Neuronal stem cell (in vitro differentiated cells): ENCODE data around the gene DEFB114.
"Not testable (repeated sequence)": the region's sequence is repeated elsewhere in the genome, so short reads cannot be mapped to it uniquely, and the experiment has no call there.

Experiments
- DNase-seq: peaks from one replicate; pipeline ENCODE4 v3.0.0-alpha.2; 2013; ENCODE audit warnings: low spot score
- H2AFZ ChIP-seq: one replicate; pipeline ENCODE4 v1.6.1; 2013; ENCODE audit warnings: mild to moderate bottlenecking, low read length, inconsistent platforms
- H2AK5ac ChIP-seq: 2 replicates; pipeline ENCODE4 v1.6.1; 2013; ENCODE audit warnings: low read depth, mild to moderate bottlenecking, inconsistent platforms, low read length, moderate library complexity, mixed read lengths
- H2BK120ac ChIP-seq: 2 replicates; pipeline ENCODE4 v1.6.1; 2013; ENCODE audit warnings: low read depth, mild to moderate bottlenecking, inconsistent platforms, low read length, moderate library complexity, mixed read lengths
- H2BK12ac ChIP-seq: one replicate; pipeline ENCODE4 v1.6.1; 2013; ENCODE audit warnings: low read length, inconsistent platforms
- H2BK15ac ChIP-seq: 2 replicates; pipeline ENCODE4 v1.6.1; 2013; ENCODE audit warnings: mild to moderate bottlenecking, low read length, inconsistent platforms, mixed read lengths
- H2BK5ac ChIP-seq: one replicate; pipeline ENCODE4 v1.6.1; 2013; ENCODE audit warnings: inconsistent platforms, mild to moderate bottlenecking, low read length, moderate library complexity
- H3K14ac ChIP-seq: one replicate; pipeline ENCODE4 v1.6.1; 2013; ENCODE audit warnings: low read length, inconsistent platforms
- H3K18ac ChIP-seq: 2 replicates; pipeline ENCODE4 v1.6.1; 2013; ENCODE audit warnings: low read length, inconsistent platforms
- H3K23ac ChIP-seq: 2 replicates; pipeline ENCODE4 v1.6.1; 2013; ENCODE audit warnings: low read depth, mild to moderate bottlenecking, mixed read lengths, low read length, inconsistent platforms; ENCODE audit not compliant: poor library complexity
- H3K27ac ChIP-seq: replicated peaks from 3 replicates; pipeline ENCODE4 v1.5.1; 2013; ENCODE audit warnings: low read length, inconsistent platforms
- H3K27me3 ChIP-seq, 3 experiments: 2 replicates each; pipeline ENCODE4 v1.6.1; 2013; ENCODE audit warnings: low read length in 3 of 3, mild to moderate bottlenecking in 2 of 3, inconsistent platforms in 1 of 3, low read depth in 1 of 3, mixed read lengths in 1 of 3, moderate library complexity in 1 of 3; ENCODE audit not compliant: control insufficient read depth in 3 of 3, insufficient read depth in 3 of 3
- H3K36me3 ChIP-seq, 2 donors: replicated peaks in 1 of 2; 2 replicates each; pipeline ENCODE4 v1.6.1; 2013; ENCODE audit warnings: low read length in 2 of 2; ENCODE audit not compliant: control insufficient read depth in 2 of 2, insufficient read depth in 2 of 2
- H3K4ac ChIP-seq: 2 replicates; pipeline ENCODE4 v1.6.1; 2013; ENCODE audit warnings: inconsistent platforms, mild to moderate bottlenecking, low read length, moderate library complexity
- H3K4me1 ChIP-seq, 2 donors: 1 replicate in 1 of 2; 2 replicates in 1 of 2; pipeline ENCODE4 v1.6.1; 2013; ENCODE audit warnings: low read length in 2 of 2, low read depth in 1 of 2; ENCODE audit not compliant: control insufficient read depth in 2 of 2, insufficient read depth in 1 of 2
- H3K4me2 ChIP-seq: one replicate; pipeline ENCODE4 v1.6.1; 2013; ENCODE audit warnings: mild to moderate bottlenecking, low read length, inconsistent platforms; ENCODE audit not compliant: insufficient read depth, poor library complexity, severe bottlenecking
- H3K4me3 ChIP-seq, 2 donors: 2 replicates each; pipeline ENCODE4 v1.5.1; 2013; ENCODE audit warnings: low read length in 2 of 2, mild to moderate bottlenecking in 2 of 2, inconsistent platforms in 1 of 2, moderate library complexity in 1 of 2
- H3K79me1 ChIP-seq: one replicate; pipeline ENCODE4 v1.6.1; 2013; ENCODE audit warnings: low read depth, mild to moderate bottlenecking, inconsistent platforms, low read length, moderate library complexity
- H3K9ac ChIP-seq: one replicate; pipeline ENCODE4 v1.6.1; 2013; ENCODE audit warnings: mild to moderate bottlenecking, low read depth, low read length, inconsistent platforms; ENCODE audit not compliant: poor library complexity
- H3K9me3 ChIP-seq, 2 donors: replicated peaks in 1 of 2; 2 replicates each; pipeline versions ENCODE3 to v1.6.1; 2013; ENCODE audit warnings: low read length in 2 of 2, mild to moderate bottlenecking in 2 of 2, inconsistent platforms in 1 of 2, low read depth in 1 of 2, mixed read lengths in 1 of 2, moderate library complexity in 1 of 2; ENCODE audit not compliant: control insufficient read depth in 2 of 2, insufficient read depth in 1 of 2
- H4K8ac ChIP-seq: one replicate; pipeline ENCODE4 v1.6.1; 2013; ENCODE audit warnings: low read depth, mild to moderate bottlenecking, inconsistent platforms, low read length, moderate library complexity
- H4K91ac ChIP-seq: one replicate; pipeline ENCODE4 v1.6.1; 2013; ENCODE audit warnings: low read length, low read depth, mild to moderate bottlenecking, inconsistent platforms; ENCODE audit not compliant: poor library complexity
- WGBS, 2 donors: extraction: QIAGEN DNeasy Blood & Tissue Kit; methylation state at CpG; one replicate each; pipeline ENCODE4 v1.1.7; 2013; ENCODE audit warnings: missing lambda C conversion rate in 2 of 2, mixed read lengths in 1 of 2; ENCODE audit not compliant: insufficient read length in 2 of 2, insufficient replicate concordance in 1 of 2; ENCODE audit errors: extremely low coverage in 2 of 2; 5-methylcytosine and 5-hydroxymethylcytosine counted together

The DEFB114 gene

DNA sequence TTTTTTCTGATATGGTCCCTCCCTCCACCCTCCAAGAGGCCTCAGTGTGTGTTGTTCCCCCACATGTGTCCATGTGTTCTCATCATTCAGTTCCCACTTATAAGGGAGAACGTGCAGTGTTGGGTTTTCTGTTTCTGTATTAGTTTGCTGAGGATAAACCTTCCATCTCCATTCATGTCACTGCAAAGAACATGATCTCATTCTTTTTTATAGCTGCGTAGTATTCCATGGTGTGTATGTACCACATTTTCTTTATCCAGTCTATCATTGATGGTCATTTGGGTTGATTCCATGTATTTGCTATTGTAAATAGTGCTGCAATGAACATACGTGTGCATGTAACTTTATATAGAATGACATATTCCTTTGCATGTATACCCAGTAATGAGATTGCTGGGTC lies 19.9 kb downstream of the DEFB114 start:
- not testable (repeated sequence) for H3K23ac ChIP-seq, H2BK120ac ChIP-seq, H4K91ac ChIP-seq, H3K4me1 ChIP-seq, H3K9ac ChIP-seq, H3K18ac ChIP-seq, H3K4ac ChIP-seq, H2BK15ac ChIP-seq, H3K4me3 ChIP-seq, H2AK5ac ChIP-seq, H2AFZ ChIP-seq, H4K8ac ChIP-seq, H2BK5ac ChIP-seq, H3K36me3 ChIP-seq, H3K4me2 ChIP-seq, H3K14ac ChIP-seq, H3K79me1 ChIP-seq, H2BK12ac ChIP-seq, H3K9me3 ChIP-seq, DNase-seq, H3K27me3 ChIP-seq, H3K27ac ChIP-seq
- no CpG with 5 or more reads among the region's 3 CpGs for WGBS, 2 donors

DNA sequence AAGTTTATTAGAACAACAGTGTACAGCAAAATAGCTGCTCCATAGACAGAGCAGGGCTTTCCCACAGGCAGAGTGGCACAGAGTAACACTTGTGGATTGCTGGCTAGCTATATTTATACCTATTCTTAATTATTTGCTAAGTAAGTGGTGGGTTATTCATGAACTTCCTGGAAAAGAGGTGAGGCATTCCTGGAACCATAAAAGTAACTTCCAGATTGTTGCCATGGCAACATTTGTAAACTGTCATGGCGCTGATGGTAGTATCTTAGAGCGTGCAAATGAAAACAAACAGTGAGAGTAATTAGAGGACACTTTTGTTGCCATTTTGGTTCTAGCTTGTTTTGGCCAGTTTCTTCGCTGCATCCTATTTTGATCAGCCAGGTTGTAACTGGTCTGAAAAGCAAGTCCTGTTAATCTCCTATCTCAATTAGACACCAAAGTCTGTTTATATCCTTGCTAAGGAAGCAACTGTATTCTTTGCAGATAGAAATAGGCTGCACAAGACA lies 23.9 kb downstream of the DEFB114 start:
- H3K36me3 ChIP-seq = no peaks in the 10 kb centered on the region
- H2BK12ac ChIP-seq = no peak overlapping the region
- H3K9ac ChIP-seq = no peak overlapping the region
- H4K8ac ChIP-seq = no peak overlapping the region
- no peak overlapping the region for H2AFZ ChIP-seq
- H3K4me2 ChIP-seq = no peak overlapping the region
- H3K23ac ChIP-seq = no peak overlapping the region
- no peaks in the 10 kb centered on the region for H3K4me1 ChIP-seq
- H3K9me3 ChIP-seq = no peaks in the 10 kb centered on the region
- H3K14ac ChIP-seq = no peak overlapping the region
- no peak overlapping the region for H3K27ac ChIP-seq
- no CpG with 5 or more reads among the region's 3 CpGs for WGBS, 2 donors
- H4K91ac ChIP-seq = no peak overlapping the region
- H2BK5ac ChIP-seq = no peak overlapping the region
- no peak overlapping the region for H2BK120ac ChIP-seq
- H3K18ac ChIP-seq = no peak overlapping the region
- no peaks in the 10 kb centered on the region for H3K27me3 ChIP-seq
- no peak overlapping the region for H2BK15ac ChIP-seq
- H3K4me3 ChIP-seq = no peak overlapping the region
- H3K4ac ChIP-seq = no peak overlapping the region
- no peak overlapping the region for H2AK5ac ChIP-seq
- no peak for DNase-seq
- H3K79me1 ChIP-seq = no peaks in the 10 kb centered on the region

DNA sequence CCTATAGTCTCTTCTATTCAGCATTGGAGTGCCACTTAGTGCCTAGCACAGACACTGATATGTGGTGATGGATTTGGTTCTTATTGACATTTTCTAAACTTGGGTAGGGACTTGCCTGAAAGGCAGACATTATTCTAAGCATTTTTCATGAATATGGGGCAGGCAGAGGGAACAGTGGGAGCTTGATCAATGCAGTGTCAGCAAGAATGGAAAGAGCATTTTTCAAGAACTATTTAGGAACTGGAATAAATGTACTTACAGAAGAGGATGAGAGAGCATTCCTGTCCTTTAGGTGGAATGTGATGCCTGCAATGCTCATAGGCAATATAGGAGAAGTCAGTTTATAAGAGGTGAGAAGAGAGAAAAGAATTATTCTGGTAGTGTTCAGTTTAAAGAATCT lies 26.2 kb downstream of the DEFB114 start:
- H2BK120ac ChIP-seq = no peak overlapping the region
- H2AK5ac ChIP-seq = no peak overlapping the region
- DNase-seq = no peak

DNA sequence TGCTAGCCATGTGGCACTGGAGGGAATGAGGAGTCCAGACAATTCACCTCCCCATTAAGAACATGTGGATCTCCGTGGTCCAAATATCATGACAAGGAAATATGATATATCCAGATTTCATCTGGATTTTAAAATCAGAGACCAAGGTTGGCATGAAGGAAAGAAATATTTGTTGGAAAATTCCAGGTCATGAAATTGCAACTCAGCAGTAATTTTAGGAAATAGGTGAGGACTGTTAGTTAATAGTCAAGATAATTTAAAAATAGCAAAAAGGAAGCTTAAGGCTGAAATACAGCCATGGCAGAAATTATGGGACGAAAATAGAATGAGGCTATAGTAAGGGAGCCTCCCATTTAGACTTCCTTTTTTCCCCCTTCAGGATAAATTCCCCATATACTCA lies 26.9 kb downstream of the DEFB114 start:
- no peak overlapping the region for H3K18ac ChIP-seq
- no peaks in the 10 kb centered on the region for H3K9me3 ChIP-seq
- H3K4me1 ChIP-seq = no peaks in the 10 kb centered on the region
- no peak overlapping the region for H3K23ac ChIP-seq
- no peak overlapping the region for H2BK12ac ChIP-seq
- no peaks in the 10 kb centered on the region for H3K36me3 ChIP-seq
- no CpG with 5 or more reads among the region's 2 CpGs for WGBS, 2 donors
- H3K79me1 ChIP-seq = no peaks in the 10 kb centered on the region
- H4K91ac ChIP-seq = no peak overlapping the region
- H3K27ac ChIP-seq = no peak overlapping the region
- no peak overlapping the region for H2AK5ac ChIP-seq
- H2BK120ac ChIP-seq = no peak overlapping the region
- no peak overlapping the region for H3K9ac ChIP-seq
- H3K4me3 ChIP-seq = no peak overlapping the region
- no peak for DNase-seq
- no peak overlapping the region for H2BK15ac ChIP-seq
- H3K27me3 ChIP-seq = no peaks in the 10 kb centered on the region
- H2BK5ac ChIP-seq = no peak overlapping the region
- no peak overlapping the region for H2AFZ ChIP-seq
- H3K4me2 ChIP-seq = no peak overlapping the region
- no peak overlapping the region for H3K4ac ChIP-seq
- H4K8ac ChIP-seq = no peak overlapping the region
- no peak overlapping the region for H3K14ac ChIP-seq

More for the DNA sequence above, 26.2 kb downstream of the DEFB114 start:
- H3K9ac ChIP-seq = no peak overlapping the region
- no peaks in the 10 kb centered on the region for H3K79me1 ChIP-seq
- no peaks in the 10 kb centered on the region for H3K36me3 ChIP-seq
- no peak overlapping the region for H3K23ac ChIP-seq
- H3K4me2 ChIP-seq = no peak overlapping the region
- no peak overlapping the region for H2BK12ac ChIP-seq
- H3K27ac ChIP-seq = no peak overlapping the region
- H3K4me3 ChIP-seq = no peak overlapping the region
- no peak overlapping the region for H2AFZ ChIP-seq
- no peak overlapping the region for H3K4ac ChIP-seq
- no peak overlapping the region for H2BK5ac ChIP-seq
- no peaks in the 10 kb centered on the region for H3K9me3 ChIP-seq
- no peak overlapping the region for H3K18ac ChIP-seq
- H2BK15ac ChIP-seq = no peak overlapping the region
- no peak overlapping the region for H4K8ac ChIP-seq
- no peaks in the 10 kb centered on the region for H3K27me3 ChIP-seq
- H3K14ac ChIP-seq = no peak overlapping the region
- no peaks in the 10 kb centered on the region for H3K4me1 ChIP-seq
- H4K91ac ChIP-seq = no peak overlapping the region
